CD14-positive monocyte (primary cell): ENCODE results near the gene C1QTNF5. TPM values are rescaled to one million over a fixed set of nuclear protein-coding genes. Genes with fewer than 3 reads are reported as not detected.

Experiments
- DNase-seq, 3 donors: peaks; one replicate each; pipeline ENCODE4 v3.0.0-alpha.2; 2011 to 2022
- H2AFZ ChIP-seq: 2 replicates; pipeline ENCODE4 v1.6.0; 2012; ENCODE audit warnings: mild to moderate bottlenecking, low read depth, low read length, inconsistent platforms; ENCODE audit not compliant: insufficient read depth, poor library complexity, severe bottlenecking
- H3K27ac ChIP-seq, 2 donors: 1 replicate in 1 of 2; 2 replicates in 1 of 2; pipeline ENCODE4 v1.5.1; 2012 to 2013; ENCODE audit warnings: low read length in 2 of 2, control low read depth in 1 of 2, inconsistent platforms in 1 of 2, low read depth in 1 of 2, mild to moderate bottlenecking in 1 of 2
- H3K27me3 ChIP-seq, 2 donors: one replicate each; pipeline versions ENCODE4 v1.6.0 to v1.6.1; 2011 to 2013; ENCODE audit warnings: low read length in 2 of 2; ENCODE audit not compliant: control insufficient read depth in 2 of 2, insufficient read depth in 2 of 2
- H3K36me3 ChIP-seq, 2 donors: replicated peaks in 1 of 2; 1 replicate in 1 of 2; 2 replicates in 1 of 2; pipeline versions ENCODE4 v1.5.1 to v1.6.1; 2012 to 2013; ENCODE audit warnings: low read length in 2 of 2, control low read depth in 1 of 2, inconsistent platforms in 1 of 2, mild to moderate bottlenecking in 1 of 2; ENCODE audit not compliant: insufficient read depth in 2 of 2, control insufficient read depth in 1 of 2
- H3K4me1 ChIP-seq, 2 donors: 1 replicate in 1 of 2; 2 replicates in 1 of 2; pipeline versions ENCODE4 v1.5.1 to v1.6.1; 2012 to 2013; ENCODE audit warnings: low read length in 2 of 2, control low read depth in 1 of 2, inconsistent platforms in 1 of 2, mild to moderate bottlenecking in 1 of 2, moderate library complexity in 1 of 2; ENCODE audit not compliant: insufficient read depth in 2 of 2, control insufficient read depth in 1 of 2
- H3K4me2 ChIP-seq: replicated peaks from 2 replicates; pipeline ENCODE3; 2012; ENCODE audit warnings: low read length, moderate library complexity, mild to moderate bottlenecking; ENCODE audit not compliant: poor library complexity, severe bottlenecking; ENCODE audit errors: extremely low read depth
- H3K4me3 ChIP-seq, 3 experiments: fragments of 200-600 bp in 1 of 3; sonication (generic) in 1 of 3; replicated peaks in 1 of 3; 1 replicate in 2 of 3; 2 replicates in 1 of 3; pipeline ENCODE4 v1.5.1; 2011 to 2013; ENCODE audit warnings: low read length in 3 of 3, mild to moderate bottlenecking in 3 of 3, control low read depth in 2 of 3, low read depth in 2 of 3, inconsistent platforms in 1 of 3, moderate library complexity in 1 of 3
- H3K79me2 ChIP-seq: 2 replicates; pipeline ENCODE4 v1.6.0; 2012; ENCODE audit warnings: mild to moderate bottlenecking, control low read depth, inconsistent platforms, low read length, moderate library complexity; ENCODE audit not compliant: insufficient read depth
- H3K9ac ChIP-seq: 2 replicates; pipeline ENCODE4 v1.6.0; 2017; ENCODE audit warnings: low read length, mild to moderate bottlenecking; ENCODE audit not compliant: insufficient read depth, poor library complexity, severe bottlenecking
- H3K9me3 ChIP-seq, 2 donors: replicated peaks in 1 of 2; 1 replicate in 1 of 2; 2 replicates in 1 of 2; pipeline versions ENCODE4 v1.5.1 to v1.6.1; 2012 to 2013; ENCODE audit warnings: low read length in 2 of 2, control low read depth in 1 of 2; ENCODE audit not compliant: control insufficient read depth in 1 of 2, insufficient read depth in 1 of 2
- H4K20me1 ChIP-seq: 2 replicates; pipeline ENCODE4 v1.6.0; 2012; ENCODE audit warnings: mild to moderate bottlenecking, low read length, control low read depth, moderate library complexity; ENCODE audit not compliant: insufficient read depth
- H3K27ac Mint-ChIP-seq, 7 donors: one replicate each; pipeline ENCODE4 v1.8.0; 2020; ENCODE audit warnings: mild to moderate bottlenecking in 7 of 7, mixed read lengths in 7 of 7, moderate library complexity in 6 of 7, inconsistent platforms in 2 of 7
- H3K27me3 Mint-ChIP-seq, 3 donors: one replicate each; pipeline ENCODE4 v1.8.0; 2021 to 2022; ENCODE audit warnings: low read depth in 3 of 3, mild to moderate bottlenecking in 3 of 3, mixed read lengths in 3 of 3, moderate library complexity in 3 of 3, inconsistent platforms in 1 of 3
- H3K36me3 Mint-ChIP-seq, 2 donors: one replicate each; pipeline ENCODE4 v1.8.0; 2020; ENCODE audit warnings: mixed read lengths in 2 of 2, inconsistent platforms in 1 of 2, mild to moderate bottlenecking in 1 of 2
- H3K4me1 Mint-ChIP-seq: one replicate; pipeline ENCODE4 v1.8.0; 2020; ENCODE audit warnings: mild to moderate bottlenecking, mixed read lengths
- H3K4me3 Mint-ChIP-seq, 2 donors: one replicate each; pipeline ENCODE4 v1.8.0; 2020; ENCODE audit warnings: mild to moderate bottlenecking in 2 of 2, mixed read lengths in 2 of 2, moderate library complexity in 1 of 2
- H3K9me3 Mint-ChIP-seq, 7 donors: one replicate each; pipeline ENCODE4 v1.8.0; 2020 to 2022; ENCODE audit warnings: mixed read lengths in 7 of 7, mild to moderate bottlenecking in 6 of 7, moderate library complexity in 6 of 7, inconsistent platforms in 2 of 7
- WGBS: methylation state at CpG from one replicate; pipeline ENCODE4 v1.1.5; 2013; ENCODE audit warnings: missing lambda C conversion rate; ENCODE audit not compliant: insufficient coverage; 5-methylcytosine and 5-hydroxymethylcytosine counted together
- intact Hi-C, 2 donors: fragments of 100-400 bp; cut with micrococcal nuclease; formaldehyde crosslinking; loops; one replicate each; pipeline versions ENCODE4 v1.15.0 to v1.15.1; 2023
- polyA plus RNA-seq, 3 donors: library from polyadenylated mRNA; depleted of rRNA in 1 of 3; unstranded in 2 of 3; stranded (reverse) in 1 of 3; fragments of 300-500 nt in 2 of 3; fragments of >200 nt in 1 of 3; fragmentation: Illumina TruSeq in 2 of 3; gene quantifications; 1 replicate in 2 of 3; 2 replicates in 1 of 3; pipeline ENCODE4 v1.2.3, GENCODE V29; 2012 to 2021
- TF ChIP-seq, protein P1 (sequence below): fragments of 200-600 bp; IDR thresholded peaks from one replicate; pipeline ENCODE4 v1.8.0; 2022; ENCODE audit warnings: antibody characterized with exemption, mild to moderate bottlenecking

Gene C1QTNF5
- polyA plus RNA-seq, 3 donors = not detected

DNA sequence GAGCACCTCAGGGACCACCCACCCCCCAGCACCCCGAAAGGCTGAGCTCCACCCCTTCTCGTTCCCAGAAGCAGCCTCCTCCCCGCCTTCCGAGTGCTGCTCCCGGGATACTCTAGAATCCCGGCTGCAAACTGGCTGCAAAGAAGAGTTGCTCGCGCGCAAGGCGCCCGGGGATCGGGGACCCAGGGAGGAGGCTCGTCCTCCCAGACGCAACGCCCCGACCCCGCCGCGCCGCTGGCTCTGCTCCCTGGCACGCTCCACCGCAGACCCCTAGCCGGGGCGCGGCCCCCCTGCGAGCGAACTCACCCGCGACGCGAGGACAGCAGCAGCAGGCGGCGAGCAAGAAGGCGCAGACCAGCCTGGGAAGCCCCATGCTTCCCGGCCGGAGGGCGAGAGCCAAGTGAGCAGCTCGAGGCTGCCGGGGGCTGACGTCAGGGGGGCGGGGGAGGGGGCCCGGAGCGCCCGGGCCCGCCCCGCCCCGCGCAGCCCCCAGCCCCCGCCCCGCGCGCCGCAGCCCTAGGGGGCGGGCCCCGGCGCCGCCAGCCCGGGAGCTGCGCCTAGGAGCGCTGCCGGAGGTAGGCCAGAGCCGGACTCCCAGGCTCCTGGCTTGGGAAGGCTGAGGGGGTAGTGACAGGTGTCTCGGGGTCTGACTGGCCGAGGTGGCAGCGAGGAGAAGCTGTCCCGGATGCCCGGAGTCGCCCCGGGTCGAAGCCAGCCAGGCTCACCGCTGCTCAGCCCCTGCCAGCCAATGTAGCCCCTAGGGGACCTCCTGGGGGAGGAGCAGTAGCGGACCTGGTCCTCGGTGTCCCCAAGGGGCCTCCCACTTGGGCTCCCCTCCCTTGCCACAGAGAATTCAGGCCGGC, 23.7 kb downstream of the C1QTNF5 start, which contains the start of gene MCAM:
TSS of gene MCAM (minus strand) at position 402 of the 863 bp plus-strand sequence. CDS start at position 373, 29 bp downstream.
- Histone ChIP-seq H3K9me3 (peaks cover 0 to 10% of the 10 kb centered on the region in 2 donors), H3K36me3 (no peaks in the 10 kb centered on the region), H3K9ac (no peak within 1 kb of the TSS), H3K4me1 (peaks cover 32 to 35% of the 10 kb centered on the region in 2 donors), H3K4me3 (no peak within 1 kb of the TSS), H3K27ac (no peak within 1 kb of the TSS), H4K20me1 (no peaks in the 10 kb centered on the region), H3K27me3 (peaks cover 28 to 81% of the 10 kb centered on the region in 2 donors), H3K79me2 (no peaks in the 10 kb centered on the region), H2AFZ (peak within 1 kb of the TSS; percentile 30), H3K4me2 (peak within 1 kb of the TSS; percentile 35)
- H3K27ac Mint-ChIP-seq = peak within 1 kb of the TSS in 1 of 7 donors; percentile 3
- intact Hi-C loops = no loop called here
- H3K36me3 Mint-ChIP-seq = peaks cover 0 to 8% of the 10 kb centered on the region in 2 donors
- 2% methylated on average over 73 of the region's 74 CpGs for WGBS
- peaks cover 0 to 8% (median 2%) of the 10 kb centered on the region in 7 donors for H3K9me3 Mint-ChIP-seq
- TF ChIP-seq, protein P1, sequence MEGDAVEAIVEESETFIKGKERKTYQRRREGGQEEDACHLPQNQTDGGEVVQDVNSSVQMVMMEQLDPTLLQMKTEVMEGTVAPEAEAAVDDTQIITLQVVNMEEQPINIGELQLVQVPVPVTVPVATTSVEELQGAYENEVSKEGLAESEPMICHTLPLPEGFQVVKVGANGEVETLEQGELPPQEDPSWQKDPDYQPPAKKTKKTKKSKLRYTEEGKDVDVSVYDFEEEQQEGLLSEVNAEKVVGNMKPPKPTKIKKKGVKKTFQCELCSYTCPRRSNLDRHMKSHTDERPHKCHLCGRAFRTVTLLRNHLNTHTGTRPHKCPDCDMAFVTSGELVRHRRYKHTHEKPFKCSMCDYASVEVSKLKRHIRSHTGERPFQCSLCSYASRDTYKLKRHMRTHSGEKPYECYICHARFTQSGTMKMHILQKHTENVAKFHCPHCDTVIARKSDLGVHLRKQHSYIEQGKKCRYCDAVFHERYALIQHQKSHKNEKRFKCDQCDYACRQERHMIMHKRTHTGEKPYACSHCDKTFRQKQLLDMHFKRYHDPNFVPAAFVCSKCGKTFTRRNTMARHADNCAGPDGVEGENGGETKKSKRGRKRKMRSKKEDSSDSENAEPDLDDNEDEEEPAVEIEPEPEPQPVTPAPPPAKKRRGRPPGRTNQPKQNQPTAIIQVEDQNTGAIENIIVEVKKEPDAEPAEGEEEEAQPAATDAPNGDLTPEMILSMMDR = no peak
- DNase-seq = peak in 1 of 3 donors; percentile 6
- peaks cover 28% of the 10 kb centered on the region for H3K4me1 Mint-ChIP-seq
- H3K4me3 Mint-ChIP-seq = peak within 1 kb of the TSS in 1 of 2 donors; percentile 83
- H3K27me3 Mint-ChIP-seq = peaks cover 75 to 90% (median 79%) of the 10 kb centered on the region in 3 donors

DNA sequence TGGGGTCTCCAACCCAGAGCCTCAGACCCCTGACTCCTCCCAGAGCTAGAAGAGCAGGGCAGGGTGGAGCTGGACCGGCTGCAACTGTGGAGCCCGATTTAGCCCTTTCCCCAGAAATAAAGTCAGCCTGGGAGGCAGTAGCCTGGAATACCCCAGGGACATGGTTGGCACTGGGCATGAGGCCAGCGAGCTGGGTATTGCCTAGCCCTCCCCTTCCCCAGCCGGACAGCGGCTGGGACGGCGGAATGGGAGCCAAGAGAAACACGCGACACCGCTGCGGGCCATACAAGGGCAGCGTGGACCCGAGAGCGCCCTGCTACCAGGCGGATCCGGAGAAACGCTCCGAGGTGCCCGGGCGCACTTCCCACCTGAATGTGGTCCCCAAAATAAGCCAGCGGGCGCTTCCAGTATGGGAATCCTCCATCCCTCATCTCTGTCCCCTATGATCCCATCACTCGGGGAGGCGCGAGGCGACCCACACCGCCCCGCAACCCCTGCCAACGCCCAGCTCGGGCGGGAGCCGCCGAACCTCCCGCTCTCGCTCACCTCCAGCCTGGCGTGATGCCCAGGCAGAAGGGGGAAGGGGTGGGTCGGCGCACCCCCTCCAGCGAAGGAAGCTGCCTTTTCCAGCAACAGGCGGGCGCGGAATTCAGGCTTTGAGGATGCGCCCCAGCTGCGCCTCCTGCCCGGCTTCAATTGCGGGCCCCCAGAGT, 24.5 kb downstream of the C1QTNF5 start:
- Mint-ChIP-seq H3K27me3 (peaks cover 67 to 86% (median 72%) of the 10 kb centered on the region in 3 donors), H3K36me3 (peaks cover 0 to 8% of the 10 kb centered on the region in 2 donors), H3K4me1 (peaks cover 21% of the 10 kb centered on the region), H3K9me3 (peaks cover 0 to 8% (median 2%) of the 10 kb centered on the region in 7 donors), H3K4me3 (peak overlapping the region in 1 of 2 donors; percentile 75), H3K27ac (no peak overlapping the region)
- whole genome bisulfite sequencing = under 1% methylated on average over 40 of the region's 46 CpGs
- Histone ChIP-seq H3K27ac (no peak overlapping the region), H3K27me3 (peaks cover 28 to 75% of the 10 kb centered on the region in 2 donors), H3K36me3 (no peaks in the 10 kb centered on the region), H3K4me3 (no peak overlapping the region), H3K9ac (no peak overlapping the region), H4K20me1 (no peaks in the 10 kb centered on the region), H3K79me2 (no peaks in the 10 kb centered on the region), H2AFZ (peak overlapping the region; percentile 30), H3K4me1 (peaks cover 25 to 27% of the 10 kb centered on the region in 2 donors), H3K4me2 (peak overlapping the region; percentile 35), H3K9me3 (peaks cover 0 to 10% of the 10 kb centered on the region in 2 donors)
- intact Hi-C loops = no loop called here
- no peak for DNase-seq
- TF ChIP-seq, protein P1 = no peak
